Measurements from ENCODE around the gene EMC10.

EMC10 gene

DNA sequence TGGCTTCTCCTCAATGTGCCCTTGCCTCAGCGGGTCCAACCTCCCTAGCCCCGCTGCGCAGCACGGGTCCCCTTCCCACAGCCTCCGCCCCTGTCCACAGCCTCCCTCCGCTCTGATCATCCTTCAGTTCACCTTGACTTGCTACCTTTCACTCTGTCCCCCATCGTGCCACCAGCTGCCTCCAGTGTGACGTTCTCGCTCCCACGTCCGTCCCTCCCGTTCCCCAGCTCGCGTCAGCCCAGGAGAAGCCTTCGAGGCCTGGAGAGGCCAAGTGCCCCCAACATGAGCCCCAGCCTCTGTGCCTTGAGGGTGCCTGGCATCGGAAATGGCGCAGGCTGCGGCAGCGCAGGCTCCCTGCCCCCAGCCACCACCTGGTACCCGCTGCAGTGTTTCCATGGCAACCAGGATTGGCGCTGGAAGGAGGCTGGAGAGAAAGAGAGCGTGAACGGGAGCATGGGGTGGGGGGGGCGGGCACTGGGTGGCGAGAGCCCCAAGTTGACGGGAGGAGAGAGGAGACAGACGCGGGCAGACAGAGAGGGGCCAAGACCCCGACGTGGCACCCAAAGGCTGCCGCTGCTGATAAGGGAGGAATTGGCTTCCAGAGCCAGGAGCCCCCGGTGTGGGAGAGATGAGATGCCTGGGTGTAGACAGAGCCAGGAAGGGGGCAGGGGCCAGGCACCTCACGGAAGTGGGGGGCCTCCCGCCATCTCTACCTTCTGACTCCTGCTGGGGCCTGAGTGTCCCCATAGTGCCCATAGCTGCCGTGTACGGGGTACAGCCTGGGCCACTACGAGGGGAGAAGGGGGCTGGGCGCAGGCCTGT is 38.2 kb downstream of the EMC10 start:
- H3K9me3 ChIP-seq (ENCODE audit: control insufficient read depth, low read length), result no peaks in the 10 kb centered on the region
- no peak for DNase-seq
- no peak overlapping the region for H3K27ac ChIP-seq (ENCODE audit: insufficient read depth, low read length, poor library complexity, severe bottlenecking)
- H3K36me3 ChIP-seq (ENCODE audit: control insufficient read depth, insufficient read depth, low read length), result no peaks in the 10 kb centered on the region
- no peaks in the 10 kb centered on the region for H3K27me3 ChIP-seq (replicated peaks; ENCODE audit: control insufficient read depth, insufficient read depth, low read length, poor library complexity, severe bottlenecking)
- H3K4me3 ChIP-seq (ENCODE audit: insufficient read depth, low read depth, low read length, poor library complexity, severe bottlenecking), result no peak overlapping the region
- H3K4me1 ChIP-seq (ENCODE audit: control insufficient read depth, insufficient read depth, low read length, poor library complexity, severe bottlenecking), result peaks cover 12% of the 10 kb centered on the region

DNA sequence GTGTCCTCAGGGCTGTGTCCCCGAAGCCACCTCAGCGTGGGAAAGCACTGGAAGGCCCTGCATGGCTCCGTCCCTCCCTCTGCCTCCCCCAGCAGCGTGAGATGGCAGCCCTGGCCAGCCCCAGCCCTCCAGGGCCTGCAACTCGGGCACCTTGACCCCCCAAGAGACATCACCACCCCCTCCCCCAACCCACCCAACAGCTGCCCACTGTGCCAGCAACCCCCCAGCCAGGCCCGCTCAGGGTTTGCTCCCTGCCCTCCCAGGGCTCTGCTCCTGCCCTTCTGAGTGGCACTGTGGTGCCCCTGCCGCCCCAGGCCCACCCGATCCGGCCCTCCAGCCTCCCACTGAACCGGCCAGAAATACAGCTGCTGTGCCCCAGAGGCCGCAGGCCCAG is 38.9 kb downstream of the EMC10 start:
- H3K36me3 ChIP-seq (ENCODE audit: control insufficient read depth, insufficient read depth, low read length), result no peaks in the 10 kb centered on the region
- no peaks in the 10 kb centered on the region for H3K27me3 ChIP-seq (replicated peaks; ENCODE audit: control insufficient read depth, insufficient read depth, low read length, poor library complexity, severe bottlenecking)
- H3K27ac ChIP-seq (ENCODE audit: insufficient read depth, low read length, poor library complexity, severe bottlenecking), result no peak overlapping the region
- DNase-seq, result no peak
- H3K4me1 ChIP-seq (ENCODE audit: control insufficient read depth, insufficient read depth, low read length, poor library complexity, severe bottlenecking), result peaks cover 12% of the 10 kb centered on the region
- no peaks in the 10 kb centered on the region for H3K9me3 ChIP-seq (ENCODE audit: control insufficient read depth, low read length)
- H3K4me3 ChIP-seq (ENCODE audit: insufficient read depth, low read depth, low read length, poor library complexity, severe bottlenecking), result no peak overlapping the region

DNA sequence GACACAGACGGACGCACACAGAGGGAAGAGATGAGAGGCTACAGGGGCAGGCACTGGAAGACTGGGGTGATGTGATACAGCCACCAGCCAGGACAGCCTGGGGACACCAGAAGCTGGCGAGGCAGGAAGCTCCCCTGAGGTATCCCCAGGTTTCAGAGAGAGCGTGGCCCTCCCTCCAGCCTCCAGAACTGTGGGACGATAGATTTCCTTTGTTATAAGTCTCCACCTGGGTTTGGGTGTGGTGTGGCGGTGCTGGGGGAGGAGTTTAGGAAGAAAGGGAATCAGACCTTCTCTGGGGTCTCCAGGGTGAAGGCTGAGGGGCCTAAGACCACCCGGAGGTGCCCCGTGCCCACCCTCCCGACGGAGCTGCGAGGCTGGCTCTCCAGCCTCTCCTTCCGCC is 40.1 kb downstream of the EMC10 start:
- Histone ChIP-seq H3K27me3 (replicated peaks; ENCODE audit: control insufficient read depth, insufficient read depth, low read length, poor library complexity, severe bottlenecking) (no peaks in the 10 kb centered on the region), H3K9me3 (ENCODE audit: control insufficient read depth, low read length) (no peaks in the 10 kb centered on the region), H3K36me3 (ENCODE audit: control insufficient read depth, insufficient read depth, low read length) (no peaks in the 10 kb centered on the region), H3K27ac (ENCODE audit: insufficient read depth, low read length, poor library complexity, severe bottlenecking) (no peak overlapping the region), H3K4me1 (ENCODE audit: control insufficient read depth, insufficient read depth, low read length, poor library complexity, severe bottlenecking) (no peaks in the 10 kb centered on the region), H3K4me3 (ENCODE audit: insufficient read depth, low read depth, low read length, poor library complexity, severe bottlenecking) (no peak overlapping the region)
- no peak for DNase-seq

DNA sequence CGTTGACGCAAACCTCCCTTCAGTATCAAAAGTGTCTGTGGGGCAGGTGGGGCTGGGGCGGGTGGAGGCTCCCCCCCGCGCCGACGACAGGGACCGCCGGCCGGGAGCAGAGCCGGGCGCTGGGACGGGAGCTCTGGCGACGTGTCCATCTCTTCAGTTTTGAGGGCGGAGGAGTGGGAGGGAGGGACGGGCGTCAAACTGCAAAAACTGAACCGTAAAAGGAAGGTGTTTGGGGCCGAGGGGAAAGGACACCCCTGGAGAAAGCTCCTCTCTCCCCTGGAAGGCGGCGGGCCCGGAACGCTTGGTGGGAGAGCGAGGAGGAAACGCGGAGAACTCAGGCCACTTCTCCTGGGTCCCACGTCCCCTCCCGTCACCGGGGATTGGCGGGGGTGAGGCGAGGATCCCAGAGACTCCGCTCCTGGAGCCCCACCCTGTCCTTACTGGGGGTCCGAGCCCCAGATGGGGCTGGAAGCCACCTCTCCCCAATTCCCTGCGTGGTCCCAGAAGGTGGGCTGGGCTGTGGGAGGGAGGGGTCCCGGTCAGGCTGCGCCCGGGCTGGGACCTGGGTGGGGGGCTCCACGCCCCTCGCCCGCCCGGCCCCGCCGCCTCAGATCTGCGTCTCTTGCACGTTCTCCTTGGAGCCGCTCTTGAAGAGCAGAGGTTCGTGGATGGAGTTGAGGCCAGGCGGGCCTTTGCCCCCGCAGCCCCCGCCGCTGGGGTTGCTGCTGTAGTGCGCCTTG is 40.8 kb downstream of the EMC10 start:
- no peak overlapping the region for H3K4me3 ChIP-seq (ENCODE audit: insufficient read depth, low read depth, low read length, poor library complexity, severe bottlenecking)
- H3K9me3 ChIP-seq (ENCODE audit: control insufficient read depth, low read length), result no peaks in the 10 kb centered on the region
- H3K27me3 ChIP-seq (replicated peaks; ENCODE audit: control insufficient read depth, insufficient read depth, low read length, poor library complexity, severe bottlenecking), result no peaks in the 10 kb centered on the region
- no peak overlapping the region for H3K27ac ChIP-seq (ENCODE audit: insufficient read depth, low read length, poor library complexity, severe bottlenecking)
- H3K4me1 ChIP-seq (ENCODE audit: control insufficient read depth, insufficient read depth, low read length, poor library complexity, severe bottlenecking), result no peaks in the 10 kb centered on the region
- H3K36me3 ChIP-seq (ENCODE audit: control insufficient read depth, insufficient read depth, low read length), result no peaks in the 10 kb centered on the region
- DNase-seq, result no peak

DNA sequence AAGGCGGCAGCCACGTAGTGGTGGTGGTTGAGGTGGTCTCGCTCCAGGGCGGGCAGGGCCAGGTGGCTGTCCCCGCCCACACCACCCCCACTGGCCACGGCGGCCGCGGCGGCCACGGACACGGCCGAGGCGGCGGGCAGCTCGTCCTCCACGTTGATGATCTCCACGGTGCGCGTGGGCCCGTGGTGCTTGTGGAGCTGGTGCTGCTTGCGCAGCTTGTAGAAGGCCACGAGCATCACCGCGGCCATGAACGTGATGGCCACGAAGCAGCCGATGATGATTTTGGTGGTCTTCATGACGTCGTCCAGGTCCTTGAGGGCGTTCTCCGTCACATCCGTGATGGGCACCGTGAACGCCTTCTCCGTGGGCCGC is 41.4 kb downstream of the EMC10 start:
- no peak for DNase-seq
- no peak overlapping the region for H3K27ac ChIP-seq (ENCODE audit: insufficient read depth, low read length, poor library complexity, severe bottlenecking)
- no peaks in the 10 kb centered on the region for H3K36me3 ChIP-seq (ENCODE audit: control insufficient read depth, insufficient read depth, low read length)
- no peak overlapping the region for H3K4me3 ChIP-seq (ENCODE audit: insufficient read depth, low read depth, low read length, poor library complexity, severe bottlenecking)
- H3K9me3 ChIP-seq (ENCODE audit: control insufficient read depth, low read length), result no peaks in the 10 kb centered on the region
- no peaks in the 10 kb centered on the region for H3K4me1 ChIP-seq (ENCODE audit: control insufficient read depth, insufficient read depth, low read length, poor library complexity, severe bottlenecking)
- no peaks in the 10 kb centered on the region for H3K27me3 ChIP-seq (replicated peaks; ENCODE audit: control insufficient read depth, insufficient read depth, low read length, poor library complexity, severe bottlenecking)

DNA sequence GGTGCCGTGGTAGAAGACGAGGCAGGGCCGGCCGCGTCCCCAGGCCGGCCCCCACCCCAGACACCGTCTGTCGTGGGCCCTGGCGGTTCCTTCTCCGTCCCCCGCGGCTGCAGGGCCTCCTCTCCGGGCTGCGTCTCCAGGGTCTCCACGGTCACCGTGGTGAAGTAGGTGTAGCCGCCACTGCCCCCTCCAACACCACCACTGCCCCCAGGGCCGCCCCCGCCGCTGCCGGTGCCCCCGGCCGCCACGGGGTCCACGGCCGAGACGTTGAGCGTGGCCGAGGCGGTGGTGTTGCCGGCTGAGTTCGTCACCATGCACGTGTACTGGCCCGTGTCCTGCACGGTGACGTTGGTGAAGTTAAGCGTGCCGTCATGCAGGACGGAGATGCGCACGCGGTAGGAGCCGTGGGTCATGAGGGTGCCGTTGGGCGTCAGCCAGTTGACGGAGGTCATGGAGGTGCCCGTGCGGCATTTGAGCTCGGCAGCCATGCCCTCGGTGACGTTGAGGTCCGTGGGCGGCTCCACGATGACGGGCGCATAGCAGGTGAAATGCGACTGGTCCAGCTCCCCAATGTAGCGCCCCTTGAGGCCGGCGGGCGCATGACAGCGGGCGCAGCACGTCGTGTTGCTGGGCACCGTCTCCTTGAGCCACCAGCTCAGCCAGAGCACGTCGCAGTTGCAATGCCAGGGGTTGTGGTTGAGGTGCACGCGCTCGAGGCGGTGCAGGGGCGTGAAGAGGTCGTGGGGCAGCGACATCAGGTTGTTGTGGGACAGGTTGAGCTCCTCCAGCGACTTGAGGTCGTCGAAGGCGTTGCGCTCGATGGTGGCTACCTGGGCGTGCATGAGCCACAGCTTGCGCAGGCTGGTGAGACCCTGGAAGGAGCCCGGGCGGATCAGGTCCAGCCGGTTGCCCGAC is 42.0 kb downstream of the EMC10 start:
- no peaks in the 10 kb centered on the region for H3K36me3 ChIP-seq (ENCODE audit: control insufficient read depth, insufficient read depth, low read length)

DNA sequence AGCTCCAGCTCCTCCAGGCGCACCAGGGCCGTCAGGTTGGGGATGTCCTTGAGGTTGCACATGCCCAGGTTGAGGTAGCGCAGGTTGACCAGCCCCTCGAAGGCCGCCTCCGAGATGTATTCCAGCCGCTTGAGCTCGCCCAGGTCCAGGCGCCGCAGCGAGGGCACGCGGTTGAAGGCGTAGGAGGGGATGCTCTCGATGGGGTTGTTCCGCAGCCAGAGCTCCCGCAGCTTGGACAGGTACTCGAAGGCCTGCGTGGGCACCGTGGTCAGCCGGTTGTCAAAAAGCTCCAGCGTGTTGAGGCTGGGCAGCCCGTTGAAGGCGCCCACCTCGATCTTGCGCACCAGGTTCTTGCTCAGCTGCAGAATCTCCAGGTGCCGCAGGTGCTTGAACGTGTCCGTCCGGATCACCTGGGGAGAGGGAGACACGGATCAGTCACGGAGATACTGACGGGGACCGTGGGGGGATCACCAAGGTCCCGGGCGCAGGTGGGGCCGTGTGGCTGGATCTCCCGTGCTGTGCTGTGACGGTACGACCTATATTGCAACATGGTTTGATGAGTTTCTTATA is 42.8 kb downstream of the EMC10 start:
- Histone ChIP-seq H3K36me3 (ENCODE audit: control insufficient read depth, insufficient read depth, low read length) (no peaks in the 10 kb centered on the region), H3K4me3 (ENCODE audit: insufficient read depth, low read depth, low read length, poor library complexity, severe bottlenecking) (no peak overlapping the region), H3K27ac (ENCODE audit: insufficient read depth, low read length, poor library complexity, severe bottlenecking) (no peak overlapping the region), H3K27me3 (replicated peaks; ENCODE audit: control insufficient read depth, insufficient read depth, low read length, poor library complexity, severe bottlenecking) (no peaks in the 10 kb centered on the region), H3K9me3 (ENCODE audit: control insufficient read depth, low read length) (no peaks in the 10 kb centered on the region), H3K4me1 (ENCODE audit: control insufficient read depth, insufficient read depth, low read length, poor library complexity, severe bottlenecking) (no peaks in the 10 kb centered on the region)
- no peak for DNase-seq

More for the DNA sequence above, 42.0 kb downstream of the EMC10 start:
- H3K27me3 ChIP-seq (replicated peaks; ENCODE audit: control insufficient read depth, insufficient read depth, low read length, poor library complexity, severe bottlenecking), result no peaks in the 10 kb centered on the region
- no peak overlapping the region for H3K4me3 ChIP-seq (ENCODE audit: insufficient read depth, low read depth, low read length, poor library complexity, severe bottlenecking)
- no peak for DNase-seq
- H3K9me3 ChIP-seq (ENCODE audit: control insufficient read depth, low read length), result no peaks in the 10 kb centered on the region
- no peaks in the 10 kb centered on the region for H3K4me1 ChIP-seq (ENCODE audit: control insufficient read depth, insufficient read depth, low read length, poor library complexity, severe bottlenecking)
- no peak overlapping the region for H3K27ac ChIP-seq (ENCODE audit: insufficient read depth, low read length, poor library complexity, severe bottlenecking)

DNA sequence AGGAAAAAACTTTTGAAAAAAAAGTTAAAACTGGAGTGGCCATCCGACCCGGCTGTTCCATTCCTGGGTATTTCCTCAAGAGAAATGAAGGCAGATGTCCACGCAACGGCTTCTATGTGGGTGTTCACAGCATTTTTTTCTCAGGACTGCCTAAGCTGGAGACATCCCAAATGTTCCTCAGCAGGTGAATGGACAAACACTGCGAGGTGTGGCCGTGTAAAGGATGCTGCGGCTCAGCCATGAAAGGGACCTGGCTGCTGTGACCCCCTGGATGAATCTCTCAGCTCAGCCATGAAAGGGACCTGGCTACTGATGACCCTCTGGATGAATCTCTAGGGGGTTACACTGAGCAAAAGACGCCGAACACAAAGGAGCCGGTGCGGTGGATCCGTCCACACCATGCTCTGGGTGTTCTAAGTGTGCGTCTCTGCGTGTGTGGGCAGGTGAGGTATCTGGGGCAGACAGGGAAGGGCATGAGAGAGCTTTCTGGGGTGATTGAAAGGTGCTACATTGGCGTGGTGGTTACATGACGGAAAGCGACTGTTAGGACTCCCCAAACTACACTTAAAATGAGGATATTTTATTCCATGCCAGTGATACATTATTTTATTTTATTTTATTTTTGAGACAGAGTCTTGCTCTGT is 44.6 kb downstream of the EMC10 start:
- H3K27me3 ChIP-seq (replicated peaks; ENCODE audit: control insufficient read depth, insufficient read depth, low read length, poor library complexity, severe bottlenecking), result no peaks in the 10 kb centered on the region
- no peak overlapping the region for H3K27ac ChIP-seq (ENCODE audit: insufficient read depth, low read length, poor library complexity, severe bottlenecking)
- H3K9me3 ChIP-seq (ENCODE audit: control insufficient read depth, low read length), result no peaks in the 10 kb centered on the region
- H3K4me1 ChIP-seq (ENCODE audit: control insufficient read depth, insufficient read depth, low read length, poor library complexity, severe bottlenecking), result no peaks in the 10 kb centered on the region
- no peak for DNase-seq
- H3K36me3 ChIP-seq (ENCODE audit: control insufficient read depth, insufficient read depth, low read length), result no peaks in the 10 kb centered on the region
- no peak overlapping the region for H3K4me3 ChIP-seq (ENCODE audit: insufficient read depth, low read depth, low read length, poor library complexity, severe bottlenecking)

DNA sequence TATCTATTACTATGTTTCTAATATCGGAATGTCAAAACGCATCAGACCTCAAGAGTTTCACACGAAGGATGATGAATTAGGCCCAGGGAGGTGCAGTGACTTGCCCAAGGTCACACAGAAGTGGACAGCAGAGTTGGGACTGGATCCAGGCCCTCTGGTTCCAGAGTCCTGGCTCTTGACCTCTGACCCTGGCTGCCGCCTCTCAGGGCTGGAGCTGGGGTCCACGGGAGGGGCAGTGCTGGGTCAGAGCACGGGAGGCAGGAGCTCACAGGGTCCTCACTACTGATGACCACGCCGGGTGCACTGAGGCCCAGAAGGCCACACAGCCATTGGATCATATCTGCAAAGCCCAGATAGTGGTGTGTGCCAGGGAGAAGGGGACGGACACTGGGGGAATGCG is 46.6 kb downstream of the EMC10 start:
- Histone ChIP-seq H3K4me1 (ENCODE audit: control insufficient read depth, insufficient read depth, low read length, poor library complexity, severe bottlenecking) (no peaks in the 10 kb centered on the region), H3K9me3 (ENCODE audit: control insufficient read depth, low read length) (no peaks in the 10 kb centered on the region)
- DNase-seq, result no peak

More for the DNA sequence above, 46.6 kb downstream of the EMC10 start:
- no peaks in the 10 kb centered on the region for H3K36me3 ChIP-seq (ENCODE audit: control insufficient read depth, insufficient read depth, low read length)
- no peaks in the 10 kb centered on the region for H3K27me3 ChIP-seq (replicated peaks; ENCODE audit: control insufficient read depth, insufficient read depth, low read length, poor library complexity, severe bottlenecking)
- H3K4me3 ChIP-seq (ENCODE audit: insufficient read depth, low read depth, low read length, poor library complexity, severe bottlenecking), result no peak overlapping the region
- H3K27ac ChIP-seq (ENCODE audit: insufficient read depth, low read length, poor library complexity, severe bottlenecking), result no peak overlapping the region

All from effector memory CD4-positive, alpha-beta T cell (primary cell).